IPS-18c (cell line): Measurements from ENCODE around the gene GPR25.

Experiments
- H3K4me3 ChIP-seq: 2 replicates; pipeline ENCODE4 v1.7.0; 2013; ENCODE audit warnings: low read depth, mild to moderate bottlenecking, low read length, moderate library complexity; ENCODE audit not compliant: insufficient read depth
- H3K9me3 ChIP-seq: one replicate; pipeline ENCODE4 v1.6.1; 2013; ENCODE audit warnings: mild to moderate bottlenecking, low read length, moderate library complexity; ENCODE audit not compliant: control insufficient read depth, insufficient read depth

GPR25 gene

GRCh38 chr1:200889571-200889970, 16.8 kb downstream of the GPR25 start:
- H3K4me3 ChIP-seq = no peak overlapping the region
- no peaks in the 10 kb centered on the region for H3K9me3 ChIP-seq

GRCh38 chr1:200890027-200890426, 17.2 kb downstream of the GPR25 start:
- Histone ChIP-seq H3K4me3 (no peak overlapping the region), H3K9me3 (no peaks in the 10 kb centered on the region)

DNA sequence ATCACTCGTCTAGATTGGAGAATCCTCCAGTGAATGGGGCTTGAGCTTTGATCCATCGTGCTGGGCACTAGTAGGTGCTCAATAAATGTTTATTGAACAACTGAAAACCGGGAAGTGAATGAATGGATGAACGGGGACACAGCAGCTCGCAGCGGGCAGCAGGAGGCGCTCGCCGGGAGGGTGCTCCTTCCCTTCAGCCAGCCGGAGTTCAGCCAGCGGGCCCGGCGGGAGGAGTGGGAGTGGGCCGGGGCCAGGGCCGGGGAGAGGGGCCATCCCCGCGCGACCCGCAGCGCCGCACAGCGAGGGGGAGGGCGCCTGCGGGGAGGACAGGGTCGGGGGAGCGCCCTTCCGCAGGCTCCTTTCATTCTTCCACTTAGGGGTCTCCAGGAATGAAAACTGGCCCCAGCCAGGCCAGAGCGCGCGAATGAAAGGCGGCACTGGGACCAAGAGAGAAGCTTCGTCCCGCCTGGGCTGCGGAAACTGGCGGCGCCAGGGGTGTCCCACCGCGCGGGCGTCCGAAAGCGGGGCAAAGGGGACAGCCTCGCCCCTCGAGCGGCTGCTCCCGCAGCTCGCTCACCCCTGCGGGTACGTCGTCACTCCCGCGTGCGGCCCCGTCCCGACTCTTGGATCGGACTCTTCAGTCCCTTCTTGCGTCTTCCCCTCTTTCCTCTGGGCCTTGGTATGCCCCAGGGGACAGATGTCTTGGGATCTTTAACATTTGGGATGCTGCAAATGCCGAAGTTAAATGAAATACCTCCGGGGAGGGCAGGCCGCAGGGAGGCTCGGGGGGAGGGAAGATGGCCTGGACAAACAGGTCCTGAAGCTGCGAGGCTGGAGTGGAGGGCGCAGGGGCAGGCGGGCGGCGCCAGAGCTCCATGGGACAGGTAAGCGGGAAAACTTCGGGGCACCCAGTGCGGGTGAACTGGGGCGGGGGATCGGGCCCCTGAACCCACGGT, 18.3 kb downstream of the GPR25 start:
- H3K9me3 ChIP-seq = no peaks in the 10 kb centered on the region
- peak overlapping the region; percentile 88 for H3K4me3 ChIP-seq

DNA sequence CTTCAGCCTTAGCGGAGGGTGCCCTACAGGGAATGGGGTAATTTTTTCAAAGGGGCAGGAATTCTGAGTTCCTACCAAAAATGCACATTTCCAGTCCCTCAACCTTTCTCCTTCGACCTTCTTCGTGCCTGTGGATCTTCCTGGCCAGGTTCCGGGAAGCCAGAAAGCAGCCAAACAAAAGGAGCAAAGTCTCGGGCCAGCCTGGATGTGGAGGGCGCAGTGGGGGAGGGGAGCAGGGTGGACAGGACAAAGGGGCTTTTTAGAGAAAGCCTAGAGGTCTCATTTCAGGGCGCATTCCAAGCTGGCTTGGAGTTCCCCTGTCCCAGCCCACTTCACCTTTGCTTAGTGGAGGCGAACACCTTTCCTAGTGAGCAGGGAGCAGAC, 19.0 kb downstream of the GPR25 start:
- H3K4me3 ChIP-seq = peak overlapping the region; percentile 88
- H3K9me3 ChIP-seq = no peaks in the 10 kb centered on the region

GRCh38 chr1:200892546-200892945, 19.8 kb downstream of the GPR25 start:
- Histone ChIP-seq H3K4me3 (peak overlapping the region; percentile 88), H3K9me3 (no peaks in the 10 kb centered on the region)

DNA sequence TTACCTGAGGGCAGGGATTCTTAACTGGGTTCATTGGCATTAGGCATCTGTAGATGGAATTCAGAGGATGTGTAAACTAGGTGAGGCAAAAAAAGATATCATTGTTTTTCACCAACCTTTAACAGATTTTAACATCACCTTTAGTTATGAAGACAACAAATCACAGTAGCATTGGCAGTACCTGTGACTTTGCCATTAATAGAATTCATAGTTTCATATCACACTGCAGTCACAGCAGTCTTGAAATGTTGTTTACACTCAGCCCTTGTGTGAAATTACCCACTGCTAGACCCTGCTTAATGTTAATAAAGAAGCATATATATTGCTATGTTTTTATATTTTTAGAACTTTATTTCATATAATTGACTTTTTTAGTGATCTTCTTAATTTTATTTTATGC, 20.2 kb downstream of the GPR25 start:
- H3K4me3 ChIP-seq = peak overlapping the region; percentile 88; the same call in 1 of the 2 replicates
- H3K9me3 ChIP-seq = no peaks in the 10 kb centered on the region

- no peaks in the 10 kb centered on the region for H3K9me3 ChIP-seq
- peak overlapping the region; percentile 32 for H3K4me3 ChIP-seq
Measured at GRCh38 chr1:200893411-200893901, 20.7 kb downstream of the GPR25 start.

- H3K4me3 ChIP-seq = peak within 1 kb of the TSS; percentile 32
- H3K9me3 ChIP-seq = no peaks in the 10 kb centered on the region
Measured at GRCh38 chr1:200894712-200895442, 22.1 kb downstream of the GPR25 start, which contains the start of gene INAVA. Gene INAVA (plus strand): TSS chr1:200894900. CDS start chr1:200898401, 3,501 bp downstream.

DNA sequence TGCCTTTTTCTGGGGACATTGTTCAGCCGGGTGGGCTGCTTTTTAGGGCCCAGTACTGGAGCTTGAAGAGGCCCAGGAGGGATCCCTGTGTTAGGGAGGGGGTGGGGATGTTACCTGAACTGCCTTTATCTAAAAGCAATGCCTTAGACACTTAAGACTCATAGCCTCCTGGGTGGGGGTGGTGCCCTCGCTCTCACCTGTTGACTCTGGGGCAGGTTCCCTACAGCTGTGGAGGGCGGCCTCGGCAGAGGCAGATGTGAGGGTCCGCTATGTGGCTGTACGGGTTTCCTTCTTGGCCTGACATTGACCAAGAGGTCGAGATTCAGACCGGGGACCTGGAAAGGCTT, 22.6 kb downstream of the GPR25 start:
- H3K4me3 ChIP-seq = peak overlapping the region; percentile 3; the same call in 1 of the 2 replicates

GRCh38 chr1:200895801-200896530, 23.2 kb downstream of the GPR25 start:
- no peak overlapping the region for H3K4me3 ChIP-seq
- H3K9me3 ChIP-seq = no peaks in the 10 kb centered on the region

More for the DNA sequence above, 22.6 kb downstream of the GPR25 start:
- no peaks in the 10 kb centered on the region for H3K9me3 ChIP-seq

DNA sequence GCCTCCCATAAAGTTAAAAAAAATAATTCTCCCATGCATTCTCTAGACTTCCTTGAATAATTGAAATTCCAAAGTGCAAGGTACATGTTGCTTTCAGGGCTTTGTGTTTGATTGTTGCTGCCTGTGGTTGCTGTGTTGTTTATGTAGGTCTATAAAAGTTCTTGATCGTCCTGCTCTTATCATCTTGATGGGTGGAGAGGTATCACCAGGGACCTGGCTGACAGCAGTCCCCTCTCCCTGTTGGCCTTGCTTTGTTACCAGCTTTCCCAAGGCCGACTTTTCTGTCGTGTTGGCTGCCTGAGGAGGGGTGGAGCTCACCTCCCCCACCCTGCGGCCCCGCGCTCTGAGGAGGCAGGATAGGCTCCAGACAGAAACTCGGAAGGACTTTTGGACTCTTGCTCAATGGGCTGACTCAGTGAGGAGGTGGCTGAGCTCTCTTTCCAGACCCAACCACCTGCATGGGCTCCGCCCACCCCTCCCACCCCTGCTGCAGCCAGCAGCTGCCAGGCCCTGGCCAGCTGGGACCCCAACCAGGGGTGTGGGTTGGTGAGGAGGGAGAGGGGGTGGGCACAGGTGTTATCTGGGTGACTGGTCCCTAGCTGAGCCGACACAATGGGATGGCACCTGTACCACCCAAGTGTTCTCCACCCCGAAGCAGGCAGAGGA, 23.9 kb downstream of the GPR25 start:
- H3K9me3 ChIP-seq = no peaks in the 10 kb centered on the region
- no peak overlapping the region for H3K4me3 ChIP-seq

DNA sequence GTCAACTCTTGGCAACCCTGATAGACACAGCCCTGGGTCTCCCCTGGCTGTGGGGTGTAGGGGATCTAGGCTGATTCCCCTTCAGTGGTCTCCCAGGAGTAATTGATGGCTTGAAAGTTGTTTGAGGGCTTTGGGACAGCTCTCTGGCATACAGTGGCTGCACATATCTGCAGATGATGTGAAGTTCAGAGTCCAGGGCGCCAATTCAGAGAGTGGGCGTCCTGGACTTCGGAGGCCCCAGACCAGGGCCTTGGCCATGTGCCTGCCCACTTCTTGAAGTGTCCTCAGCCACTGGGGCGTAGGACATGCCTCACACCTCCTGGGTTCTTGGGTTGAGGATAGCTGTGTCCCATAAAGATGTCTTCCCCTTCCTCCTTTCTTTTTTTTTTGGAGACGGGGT, 24.5 kb downstream of the GPR25 start:
- Histone ChIP-seq H3K9me3 (no peaks in the 10 kb centered on the region), H3K4me3 (no peak overlapping the region)

DNA sequence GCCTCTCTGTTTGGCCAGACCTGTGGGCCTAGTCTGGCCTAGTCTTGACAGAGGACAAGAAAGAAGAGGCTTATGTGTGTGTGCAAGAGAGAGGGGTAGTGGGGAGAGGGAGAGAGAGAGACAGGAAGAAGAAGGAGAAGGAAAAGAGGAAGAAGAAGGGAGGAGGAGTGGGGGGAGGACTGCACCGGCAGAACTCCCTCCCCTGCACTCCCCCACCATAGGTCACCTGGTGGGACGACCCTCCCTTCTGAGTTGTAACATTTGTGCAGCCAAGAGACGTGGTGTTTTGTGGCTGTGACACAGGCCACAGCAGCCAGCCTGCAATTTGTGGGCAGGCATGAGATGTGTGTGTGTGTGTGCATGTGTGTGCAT, 26.2 kb downstream of the GPR25 start:
- Histone ChIP-seq H3K4me3 (no peak overlapping the region), H3K9me3 (no peaks in the 10 kb centered on the region)

DNA sequence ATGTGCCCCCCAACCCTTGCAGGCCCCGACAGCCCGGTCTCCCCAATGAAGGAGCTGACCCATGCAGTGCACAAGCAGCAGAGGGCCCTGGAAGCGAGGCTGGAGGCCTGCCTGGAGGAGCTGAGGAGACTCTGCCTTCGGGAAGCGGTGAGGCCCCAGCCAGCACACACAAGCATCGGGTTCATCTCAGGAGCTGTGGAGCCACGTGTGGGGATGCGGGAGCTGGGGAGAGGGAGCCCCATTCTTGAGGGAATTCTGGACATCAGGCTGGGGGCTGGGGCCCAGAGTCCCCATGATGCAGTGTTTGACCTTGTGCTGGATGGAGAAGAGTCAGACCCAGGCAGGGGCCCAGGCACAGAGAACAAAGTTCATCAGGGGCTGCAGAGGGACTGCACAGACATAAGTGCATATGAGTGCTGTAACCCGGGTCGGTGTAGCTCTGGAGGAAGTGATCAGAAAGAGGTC, 26.7 kb downstream of the GPR25 start:
- Histone ChIP-seq H3K9me3 (no peaks in the 10 kb centered on the region), H3K4me3 (no peak overlapping the region)

DNA sequence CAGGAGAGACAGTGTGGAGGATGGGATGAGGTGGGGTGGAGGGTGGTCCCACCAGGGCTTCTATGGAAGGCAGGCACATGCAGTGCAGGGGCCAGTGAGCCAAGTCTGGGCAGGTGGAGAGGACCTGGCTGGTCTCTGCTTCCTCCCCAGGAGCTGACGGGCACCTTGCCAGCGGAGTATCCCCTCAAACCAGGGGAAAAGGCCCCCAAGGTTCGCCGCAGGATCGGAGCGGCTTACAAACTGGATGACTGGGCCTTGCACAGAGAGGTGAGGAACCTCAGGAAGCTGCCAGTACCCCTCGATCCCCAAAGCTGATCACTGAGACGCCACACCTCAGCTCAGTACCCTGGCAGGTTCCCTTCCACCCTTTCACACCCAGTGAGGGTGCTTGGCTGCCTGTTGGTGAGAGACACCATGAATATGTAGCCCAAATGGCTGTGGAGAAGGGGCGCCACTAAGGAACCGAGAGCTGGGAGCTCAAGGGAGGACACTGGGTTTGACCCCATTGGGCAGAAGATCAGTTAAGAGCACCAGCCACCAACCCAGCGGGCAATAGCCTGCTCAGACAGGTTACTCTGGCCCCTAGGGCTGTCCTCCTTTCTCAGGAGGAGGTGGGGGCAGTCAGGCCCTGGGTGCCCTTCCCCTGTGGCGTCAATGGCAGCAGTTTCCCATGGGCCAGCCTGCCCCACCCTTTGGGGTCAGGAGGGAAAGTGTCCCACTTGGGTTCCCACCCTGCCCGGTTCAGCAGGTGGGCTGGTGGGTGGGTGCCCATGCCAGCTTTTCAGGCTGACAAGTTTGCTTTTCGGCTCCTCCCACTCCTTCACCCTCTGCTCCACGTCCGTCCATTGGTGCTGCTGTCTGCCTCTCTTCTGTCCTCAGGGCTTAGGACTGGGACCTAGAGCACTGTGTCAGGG, 27.4 kb downstream of the GPR25 start:
- no peaks in the 10 kb centered on the region for H3K9me3 ChIP-seq
- H3K4me3 ChIP-seq = no peak overlapping the region

DNA sequence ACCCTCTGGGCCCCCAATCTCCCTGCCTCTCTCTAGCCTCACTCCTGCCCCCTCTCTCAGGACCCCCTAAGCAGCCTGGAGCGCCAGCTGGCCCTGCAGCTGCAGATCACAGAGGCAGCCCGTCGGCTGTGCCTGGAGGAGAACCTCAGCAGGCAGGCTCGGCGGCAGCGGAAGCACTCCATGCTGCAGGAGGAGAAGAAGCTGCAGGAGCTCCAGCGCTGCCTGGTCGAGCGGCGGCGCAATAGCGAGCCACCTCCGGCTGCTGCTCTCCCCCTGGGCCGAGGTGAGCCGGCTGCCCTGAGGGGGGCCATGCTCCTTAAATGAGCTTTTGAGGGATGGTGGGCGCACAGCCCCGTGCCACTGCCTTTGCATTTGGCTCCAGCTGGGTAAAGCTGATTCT, 28.1 kb downstream of the GPR25 start:
- H3K4me3 ChIP-seq = no peak overlapping the region
- no peaks in the 10 kb centered on the region for H3K9me3 ChIP-seq
